Measurements from ENCODE around the gene UBE2M.

UBE2M gene

DNA sequence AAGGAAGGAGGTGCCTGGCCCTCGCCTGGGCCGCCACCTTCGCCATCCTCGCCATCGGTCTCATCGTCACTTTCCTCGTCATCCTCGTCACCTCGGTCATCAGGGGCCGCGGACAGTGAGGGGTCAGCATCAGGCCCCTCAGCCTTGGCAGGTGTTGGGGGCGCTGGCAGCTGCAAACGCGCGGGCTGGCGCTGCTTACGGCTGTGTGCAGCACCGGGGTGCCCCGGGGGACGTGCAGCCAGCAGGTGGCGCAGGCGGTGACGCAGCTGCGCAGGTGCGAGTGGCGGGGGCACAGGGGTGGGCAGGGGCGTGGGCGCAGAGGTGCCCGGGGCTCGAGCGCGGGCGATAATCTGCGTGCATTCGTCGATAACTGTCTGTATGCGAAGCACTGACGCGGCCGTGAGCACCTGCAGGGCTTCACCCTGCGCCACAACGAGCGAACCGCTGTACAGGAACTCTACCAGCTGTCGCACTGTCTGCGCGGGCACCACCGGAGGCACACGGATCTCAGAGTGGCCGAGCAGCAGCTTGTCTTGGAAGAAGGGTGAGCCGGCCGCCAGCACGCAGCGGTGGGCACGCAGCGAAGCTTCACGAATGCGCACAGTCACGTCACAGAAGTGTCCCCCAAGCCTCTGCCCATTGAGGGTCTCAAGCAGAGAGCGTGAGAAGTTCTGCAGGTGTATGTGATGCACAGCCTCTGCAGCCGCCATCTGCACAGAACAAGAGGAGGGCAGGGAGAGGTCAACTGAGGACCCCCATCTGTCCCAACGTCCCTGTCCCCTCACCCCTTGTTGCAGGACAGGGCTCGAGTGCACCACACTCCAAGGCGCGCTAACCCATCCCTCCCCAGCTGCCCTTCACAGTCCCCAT lies 41.2 kb downstream of the UBE2M start:
- Histone ChIP-seq H3K27ac (no peak overlapping the region), H3K79me2 (peaks cover 36% of the 10 kb centered on the region), H3K4me1 (peaks cover 13% of the 10 kb centered on the region), H3K9ac (no peak overlapping the region), H3K4me2 (ENCODE audit: low read length) (no peak overlapping the region), H3K9me3 (ENCODE audit: control insufficient read depth, low read length) (no peaks in the 10 kb centered on the region), H3K36me3 (ENCODE audit: control insufficient read depth, insufficient read depth, low read length) (no peaks in the 10 kb centered on the region), H3K4me3 (ENCODE audit: low read depth, low read length) (no peak overlapping the region), H2AFZ (no peak overlapping the region), H3K27me3 (ENCODE audit: control insufficient read depth, insufficient read depth, low read length) (no peaks in the 10 kb centered on the region)
- TF ChIP-seq, protein P1, sequence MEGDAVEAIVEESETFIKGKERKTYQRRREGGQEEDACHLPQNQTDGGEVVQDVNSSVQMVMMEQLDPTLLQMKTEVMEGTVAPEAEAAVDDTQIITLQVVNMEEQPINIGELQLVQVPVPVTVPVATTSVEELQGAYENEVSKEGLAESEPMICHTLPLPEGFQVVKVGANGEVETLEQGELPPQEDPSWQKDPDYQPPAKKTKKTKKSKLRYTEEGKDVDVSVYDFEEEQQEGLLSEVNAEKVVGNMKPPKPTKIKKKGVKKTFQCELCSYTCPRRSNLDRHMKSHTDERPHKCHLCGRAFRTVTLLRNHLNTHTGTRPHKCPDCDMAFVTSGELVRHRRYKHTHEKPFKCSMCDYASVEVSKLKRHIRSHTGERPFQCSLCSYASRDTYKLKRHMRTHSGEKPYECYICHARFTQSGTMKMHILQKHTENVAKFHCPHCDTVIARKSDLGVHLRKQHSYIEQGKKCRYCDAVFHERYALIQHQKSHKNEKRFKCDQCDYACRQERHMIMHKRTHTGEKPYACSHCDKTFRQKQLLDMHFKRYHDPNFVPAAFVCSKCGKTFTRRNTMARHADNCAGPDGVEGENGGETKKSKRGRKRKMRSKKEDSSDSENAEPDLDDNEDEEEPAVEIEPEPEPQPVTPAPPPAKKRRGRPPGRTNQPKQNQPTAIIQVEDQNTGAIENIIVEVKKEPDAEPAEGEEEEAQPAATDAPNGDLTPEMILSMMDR (IDR thresholded peaks at IDR 0.05): no peak

DNA sequence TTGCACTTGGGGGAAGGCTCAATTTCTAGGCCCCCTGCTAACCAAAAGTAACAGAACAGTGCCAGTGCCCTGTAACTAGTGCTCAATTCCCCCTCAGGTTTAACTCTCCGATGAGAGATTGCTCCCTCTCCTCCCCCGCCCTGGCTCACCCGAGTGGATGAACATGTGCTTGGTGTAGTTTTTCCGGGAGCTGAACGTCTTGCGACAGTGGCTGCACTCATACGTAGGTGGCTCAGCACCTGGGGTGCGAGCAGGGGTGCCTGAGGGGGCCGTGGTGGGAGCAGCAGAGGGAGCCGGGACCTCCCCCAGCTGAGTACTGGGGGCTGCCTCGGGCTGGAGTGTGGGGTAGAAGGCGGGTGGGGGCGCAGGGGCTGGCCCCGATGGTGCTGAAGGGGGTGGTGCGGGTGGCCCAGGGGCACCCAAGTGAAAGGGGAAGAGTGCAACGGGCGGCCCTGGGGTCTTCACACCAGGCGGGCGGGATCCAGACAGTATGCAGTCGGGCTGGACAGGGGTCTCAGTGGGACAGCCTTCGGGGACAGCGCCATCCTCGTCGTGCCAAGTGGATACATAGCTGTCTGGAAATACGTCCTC lies 42.1 kb downstream of the UBE2M start:
- TF ChIP-seq, protein P1 (IDR thresholded peaks at IDR 0.05): no peak
- no peaks in the 10 kb centered on the region for H3K36me3 ChIP-seq (ENCODE audit: control insufficient read depth, insufficient read depth, low read length)
- H3K4me2 ChIP-seq (ENCODE audit: low read length): no peak overlapping the region
- H3K79me2 ChIP-seq: peaks cover 36% of the 10 kb centered on the region
- no peak overlapping the region for H2AFZ ChIP-seq
- no peak overlapping the region for H3K27ac ChIP-seq
- H3K4me3 ChIP-seq (ENCODE audit: low read depth, low read length): no peak overlapping the region
- peaks cover 13% of the 10 kb centered on the region for H3K4me1 ChIP-seq
- no peaks in the 10 kb centered on the region for H3K27me3 ChIP-seq (ENCODE audit: control insufficient read depth, insufficient read depth, low read length)
- no peaks in the 10 kb centered on the region for H3K9me3 ChIP-seq (ENCODE audit: control insufficient read depth, low read length)
- no peak overlapping the region for H3K9ac ChIP-seq

DNA sequence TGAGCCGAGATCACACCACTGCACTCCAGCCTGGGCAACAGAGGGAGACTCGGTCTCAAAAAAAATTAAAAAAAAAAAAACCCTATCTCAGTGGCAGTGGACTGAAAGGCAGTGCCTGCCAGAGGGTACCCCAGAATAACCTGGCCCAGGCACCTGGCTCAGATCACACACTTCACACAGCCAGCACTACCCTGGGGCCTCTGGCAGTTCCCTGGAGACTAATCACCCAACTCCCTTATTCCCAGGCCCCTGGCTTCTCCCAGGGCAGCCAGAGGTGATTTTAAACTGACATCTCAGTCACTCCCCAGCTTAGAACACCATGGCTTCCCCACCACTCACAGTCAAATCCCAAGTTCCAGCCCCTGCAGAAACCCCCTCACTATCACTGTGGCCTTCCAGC lies 43.2 kb downstream of the UBE2M start:
- H3K4me2 ChIP-seq (ENCODE audit: low read length): no peak overlapping the region
- no peak overlapping the region for H3K27ac ChIP-seq
- H3K4me1 ChIP-seq: peaks cover 9% of the 10 kb centered on the region
- H2AFZ ChIP-seq: no peak overlapping the region
- no peak overlapping the region for H3K9ac ChIP-seq
- H3K36me3 ChIP-seq (ENCODE audit: control insufficient read depth, insufficient read depth, low read length): no peaks in the 10 kb centered on the region
- H3K27me3 ChIP-seq (ENCODE audit: control insufficient read depth, insufficient read depth, low read length): no peaks in the 10 kb centered on the region
- H3K4me3 ChIP-seq (ENCODE audit: low read depth, low read length): no peak overlapping the region
- no peaks in the 10 kb centered on the region for H3K9me3 ChIP-seq (ENCODE audit: control insufficient read depth, low read length)
- peaks cover 36% of the 10 kb centered on the region for H3K79me2 ChIP-seq
- TF ChIP-seq, protein P1 (IDR thresholded peaks at IDR 0.05): no peak

DNA sequence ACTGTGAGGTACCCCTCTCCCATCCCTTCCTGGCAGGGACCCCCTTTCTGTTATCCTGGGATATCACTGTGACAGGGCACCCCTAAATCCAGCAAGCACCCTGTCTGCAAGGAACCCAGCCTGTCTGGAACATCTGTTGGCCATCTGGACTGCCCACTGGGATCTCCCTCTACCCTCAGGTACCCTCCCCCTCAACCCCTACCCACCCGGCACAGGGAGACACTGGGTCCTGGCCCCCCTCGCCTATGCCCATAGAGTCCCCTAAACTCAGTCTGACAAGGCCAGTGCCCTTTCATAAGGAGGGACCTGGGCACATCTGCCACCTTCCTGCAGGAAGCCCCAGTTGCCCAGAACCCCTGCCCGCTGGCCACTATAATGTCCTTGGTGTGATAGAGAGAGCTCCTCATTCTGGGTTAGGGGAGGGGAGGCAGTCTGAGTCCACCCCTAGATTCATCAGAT lies 43.8 kb downstream of the UBE2M start:
- Histone ChIP-seq H3K27ac (no peak overlapping the region), H3K9ac (no peak overlapping the region), H3K36me3 (ENCODE audit: control insufficient read depth, insufficient read depth, low read length) (no peaks in the 10 kb centered on the region), H3K4me1 (peaks cover 9% of the 10 kb centered on the region), H2AFZ (no peak overlapping the region), H3K27me3 (ENCODE audit: control insufficient read depth, insufficient read depth, low read length) (no peaks in the 10 kb centered on the region), H3K4me2 (ENCODE audit: low read length) (peak overlapping the region; percentile 42), H3K4me3 (ENCODE audit: low read depth, low read length) (no peak overlapping the region), H3K79me2 (peaks cover 36% of the 10 kb centered on the region), H3K9me3 (ENCODE audit: control insufficient read depth, low read length) (no peaks in the 10 kb centered on the region)
- TF ChIP-seq, protein P1 (IDR thresholded peaks at IDR 0.05): no peak
